GM19452 (cell line): Measurements from ENCODE around the gene ASPN.

Experiments
- ATAC-seq: cut with Tn5 transposase; IDR thresholded peaks from one replicate; pipeline ENCODE4 v1.9.1; 2021; ENCODE audit not compliant: unreplicated experiment

The ASPN gene

GRCh38 chr9:92482329-92482728 lies at the start of gene ASPN:
ASPN (minus strand) TSS chr9:92482506.
- no peak for ATAC-seq

GRCh38 chr9:92530893-92531292 lies 48.6 kb upstream of the ASPN start:
- no peak for ATAC-seq

DNA sequence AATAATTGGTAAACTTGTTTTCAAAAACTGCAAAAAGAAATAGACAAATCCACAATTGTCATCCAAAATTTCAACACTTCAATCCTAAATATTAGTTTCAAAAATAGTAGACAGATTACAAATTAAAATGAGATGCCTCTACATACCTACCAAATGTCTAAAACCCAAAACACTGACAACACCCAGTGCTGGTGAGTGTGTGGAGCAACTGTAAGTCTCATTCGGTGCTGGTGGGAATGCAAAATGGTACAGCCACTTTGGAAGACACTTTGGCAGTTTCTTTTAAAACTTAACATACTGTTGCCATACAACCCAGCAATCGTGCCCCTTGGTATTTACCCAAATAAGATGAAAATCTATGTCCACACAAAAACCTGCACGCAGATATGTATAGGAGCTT lies 46.8 kb upstream of the ASPN start:
- ATAC-seq, result no peak

DNA sequence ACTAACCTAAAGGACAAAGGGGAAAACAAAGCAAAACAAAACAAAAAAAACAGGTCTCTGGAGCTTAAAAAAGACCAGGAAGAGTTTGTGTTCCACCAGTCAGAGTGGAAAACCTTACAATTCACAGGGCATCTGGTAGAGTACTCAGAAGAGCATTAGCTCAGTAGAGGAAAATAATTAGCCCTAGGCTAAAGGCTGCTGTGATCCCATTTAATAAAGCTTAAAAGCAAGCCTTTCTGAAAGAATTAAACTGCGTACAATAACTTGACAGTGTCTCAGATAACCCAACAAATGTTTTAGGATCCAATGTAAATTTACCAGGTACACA lies 46.2 kb upstream of the ASPN start:
- no peak for ATAC-seq

- ATAC-seq, result no peak
Measured at GRCh38 chr9:92527832-92528521, 45.7 kb upstream of the ASPN start.

DNA sequence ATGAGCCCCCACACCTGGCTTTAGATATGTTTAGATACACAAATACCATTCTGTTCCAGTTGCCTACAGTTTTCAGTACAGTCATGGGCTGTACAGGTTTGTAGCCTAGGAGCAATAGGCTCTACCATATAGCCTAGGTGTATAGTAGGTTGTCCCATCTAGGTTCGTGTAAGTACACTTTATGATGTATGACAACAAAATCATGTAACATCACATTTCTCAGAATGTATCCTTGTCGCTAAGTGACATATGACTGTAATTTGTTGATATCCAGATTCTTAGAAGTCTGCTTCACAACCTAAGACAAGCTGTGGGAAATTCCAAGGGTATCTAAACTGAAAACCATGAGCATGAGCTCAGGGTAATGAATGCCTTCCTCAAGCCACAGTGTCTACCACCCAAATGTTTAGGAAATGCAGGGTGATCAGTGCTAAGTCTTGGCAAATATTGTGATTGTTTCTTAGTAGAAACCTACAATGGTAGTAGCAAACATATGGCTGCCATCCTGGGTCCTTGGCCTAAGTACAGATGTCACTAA lies 45.1 kb upstream of the ASPN start:
- ATAC-seq, result no peak

DNA sequence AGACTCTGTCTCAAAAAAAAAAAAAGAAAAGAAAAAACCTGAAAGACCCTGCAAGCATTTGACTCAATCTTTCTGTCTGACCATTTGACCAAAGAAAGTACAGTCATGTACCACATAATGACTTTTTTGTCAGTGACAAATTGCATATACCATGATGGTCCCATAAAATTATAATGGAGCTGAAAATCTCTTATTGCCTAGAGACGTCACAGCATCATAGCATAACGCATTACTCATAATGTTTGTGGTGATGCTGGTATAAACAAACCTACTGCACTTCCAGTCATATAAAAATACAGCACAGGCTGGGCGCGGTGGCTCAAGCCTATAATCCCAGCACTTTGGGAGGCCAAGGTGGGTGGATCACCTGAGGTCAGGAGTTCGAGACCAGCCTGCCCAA lies 43.0 kb upstream of the ASPN start:
- ATAC-seq, result no peak

DNA sequence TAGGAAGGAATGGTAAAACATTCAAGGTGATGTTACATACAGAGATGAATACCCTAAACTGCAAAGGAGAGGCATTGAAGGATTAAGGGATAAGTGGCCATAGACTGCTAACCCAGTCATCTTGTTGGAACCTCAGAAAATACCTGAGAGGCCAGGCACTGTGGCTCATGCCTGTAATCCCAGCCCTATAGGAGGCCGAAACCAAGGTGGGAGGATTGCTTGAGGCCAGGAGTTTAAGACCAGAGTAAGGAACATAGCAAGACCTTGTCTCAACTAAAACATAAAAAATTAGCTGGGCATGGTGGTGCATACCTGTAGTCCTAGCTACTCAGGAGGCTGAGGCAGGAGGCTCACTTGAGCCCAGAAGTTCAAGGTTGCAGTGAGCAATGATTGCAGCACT lies 42.6 kb upstream of the ASPN start:
- no peak for ATAC-seq

DNA sequence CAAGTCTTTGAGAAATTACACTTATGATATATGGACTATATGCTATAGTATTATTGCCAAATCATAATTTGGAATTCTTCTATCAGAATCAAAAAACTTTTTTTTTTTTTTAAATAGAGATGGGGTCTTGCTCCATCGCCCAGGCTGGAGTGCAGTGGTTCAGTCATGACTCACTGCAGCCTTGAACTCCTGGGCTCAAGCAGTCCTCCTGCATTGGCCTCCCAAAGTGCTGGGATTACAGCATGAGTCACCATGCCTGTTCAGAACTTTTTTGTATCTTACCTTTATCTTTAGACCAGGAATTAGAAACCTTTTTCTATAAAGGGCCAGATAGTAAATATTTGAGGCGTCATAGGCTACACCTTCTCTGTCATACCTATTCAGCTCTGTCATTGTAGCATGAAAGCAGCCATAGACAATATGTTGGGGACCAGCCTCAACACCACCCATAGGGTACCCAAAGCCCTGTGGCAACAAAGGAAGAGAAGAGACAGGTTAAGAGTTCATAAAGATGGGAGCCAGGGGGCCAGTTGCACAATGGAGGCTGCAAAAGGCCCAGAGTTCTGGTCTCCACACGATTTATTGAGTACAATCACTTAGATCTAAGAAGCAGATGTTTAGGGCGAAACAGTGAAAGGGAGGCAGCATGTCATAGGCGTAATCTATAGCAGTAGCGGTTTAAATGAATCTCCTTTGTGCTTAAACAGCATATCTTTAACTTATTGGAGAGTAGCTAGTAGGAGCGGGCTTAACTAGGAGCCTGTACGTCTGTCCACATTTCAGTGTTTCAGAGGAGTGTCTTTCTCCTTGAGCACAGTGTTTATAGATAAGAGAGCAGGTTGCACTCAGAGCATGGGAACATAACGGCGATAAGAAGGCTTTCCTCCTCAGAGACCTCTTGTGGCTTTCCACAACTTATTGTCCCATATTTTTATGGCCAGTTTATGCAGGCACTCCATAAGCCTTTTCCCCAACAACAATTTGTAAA lies 41.0 kb upstream of the ASPN start:
- ATAC-seq, result no peak

- no peak for ATAC-seq
Measured at GRCh38 chr9:92520837-92521236, 38.5 kb upstream of the ASPN start.

DNA sequence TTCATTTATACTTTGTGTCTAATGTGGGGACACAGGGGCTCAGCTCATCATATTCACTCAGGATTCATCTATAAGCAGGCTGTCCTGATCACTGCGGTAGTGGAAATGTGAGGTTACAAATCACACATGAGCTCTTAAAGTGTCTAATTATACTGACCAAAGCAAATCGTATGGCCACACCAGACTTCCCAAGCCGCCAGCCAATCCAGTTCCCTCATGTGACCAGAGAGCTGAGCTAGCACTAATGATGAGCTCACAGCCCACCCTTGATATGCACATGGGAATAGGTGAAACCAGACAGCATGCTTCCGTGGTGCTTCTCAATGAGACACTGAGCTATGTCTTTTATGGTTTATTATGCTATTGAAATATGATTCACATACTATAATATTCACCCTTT lies 35.9 kb upstream of the ASPN start:
- ATAC-seq, result no peak

DNA sequence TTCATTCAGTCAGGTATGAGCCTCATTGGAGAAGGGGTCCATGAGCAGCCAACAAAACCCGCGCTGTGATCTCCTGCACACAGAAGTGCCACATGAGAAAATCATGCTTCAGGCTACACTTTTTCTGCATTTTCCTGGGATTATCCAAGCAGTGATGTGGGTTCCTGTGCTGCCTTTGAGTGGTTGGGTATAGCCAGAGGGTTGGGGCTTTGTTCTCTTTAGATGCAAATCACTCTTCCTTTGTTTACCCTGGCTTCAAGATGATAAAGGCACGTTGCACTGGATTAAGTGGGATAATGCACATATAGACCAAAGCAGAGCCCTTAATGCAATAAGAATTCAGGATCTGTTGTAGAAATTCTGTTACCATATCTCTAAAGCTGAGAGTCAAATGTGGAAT lies 34.7 kb upstream of the ASPN start:
- no peak for ATAC-seq

GRCh38 chr9:92516521-92516920 lies 34.2 kb upstream of the ASPN start:
- no peak for ATAC-seq

DNA sequence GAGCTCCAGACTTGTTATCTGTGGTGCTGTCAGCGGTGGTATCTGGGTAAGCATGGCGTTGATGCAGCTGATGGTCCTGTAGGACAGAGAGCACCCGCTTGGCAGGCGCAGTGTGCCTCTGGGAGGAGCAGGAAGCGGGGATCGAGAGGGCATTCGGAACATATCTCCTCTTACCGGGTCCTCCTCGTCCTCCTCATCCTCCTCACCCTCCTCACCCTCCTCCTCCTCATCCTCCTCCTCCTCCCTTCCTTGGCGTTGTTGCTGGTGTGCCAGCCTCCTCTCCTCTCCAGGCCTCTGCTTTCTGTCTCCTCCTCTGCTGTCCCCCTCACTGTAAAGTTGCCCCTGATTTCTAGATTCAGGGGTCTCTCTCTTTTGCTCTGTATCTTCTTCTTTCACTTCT lies 32.3 kb upstream of the ASPN start:
- ATAC-seq, result no peak

DNA sequence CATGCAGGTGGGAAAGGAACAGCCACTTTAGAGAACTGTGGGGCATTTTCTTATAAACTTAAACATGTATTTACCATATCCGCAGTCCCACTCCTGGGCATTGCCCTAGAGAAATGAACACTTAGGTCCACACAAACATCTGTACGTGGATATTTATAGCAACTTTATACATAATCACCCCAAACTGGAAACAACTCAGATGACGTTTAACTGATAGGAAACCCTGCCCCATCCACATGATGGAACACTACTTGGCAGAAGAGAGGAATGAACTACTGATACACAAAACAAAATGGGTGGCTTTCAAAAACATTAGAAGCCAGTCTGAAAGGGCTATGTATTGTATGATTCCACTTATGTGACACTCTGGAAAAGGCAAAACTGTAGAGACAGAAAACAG lies 31.0 kb upstream of the ASPN start:
- ATAC-seq, result no peak

DNA sequence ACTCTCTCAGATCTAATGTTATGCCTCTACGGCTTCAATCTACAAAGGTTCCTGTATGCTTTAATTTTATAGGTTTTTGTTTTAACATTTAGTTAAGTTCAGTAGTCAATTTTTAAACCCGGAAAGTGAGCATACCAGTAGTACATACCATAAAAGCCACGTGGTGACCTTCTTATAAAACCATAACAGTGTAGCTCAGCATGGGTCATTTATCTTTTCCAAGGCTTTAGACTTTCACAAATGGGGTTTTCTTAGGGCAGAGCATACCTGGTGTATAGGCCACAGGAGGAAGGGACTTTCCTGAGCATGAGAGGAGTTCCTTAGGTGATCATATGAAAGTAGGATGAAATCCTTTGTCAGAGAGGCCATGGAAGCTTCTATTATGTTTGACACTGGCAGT lies 30.3 kb upstream of the ASPN start:
- no peak for ATAC-seq

DNA sequence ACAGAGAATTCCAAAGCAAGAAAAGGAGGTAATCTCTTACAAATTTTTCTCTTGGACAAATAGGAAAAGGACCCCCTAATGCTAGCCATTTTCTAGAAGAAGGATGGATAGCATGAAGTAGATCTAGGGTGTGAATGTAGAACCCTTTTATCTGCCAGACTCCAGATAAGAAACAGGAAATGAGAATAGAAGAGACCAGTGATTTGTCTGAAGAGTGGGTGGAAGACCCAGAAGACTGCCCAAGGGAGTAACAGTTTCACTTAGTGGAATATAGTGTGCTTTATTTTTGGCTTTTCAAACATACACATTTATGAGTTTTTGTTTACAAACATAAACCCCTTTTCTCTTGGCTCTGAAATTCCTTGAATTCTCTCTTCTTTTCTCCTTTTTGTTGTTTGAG lies 28.4 kb upstream of the ASPN start:
- no peak for ATAC-seq

GRCh38 chr9:92509050-92509449 lies 26.7 kb upstream of the ASPN start:
- ATAC-seq, result no peak

GRCh38 chr9:92508018-92508820 lies 25.9 kb upstream of the ASPN start:
- no peak for ATAC-seq

GRCh38 chr9:92507496-92507895 lies 25.2 kb upstream of the ASPN start:
- no peak for ATAC-seq

- ATAC-seq, result no peak
Measured at GRCh38 chr9:92507005-92507404, 24.7 kb upstream of the ASPN start.
